ENCODE measurements around the gene PLEKHN1.

PLEKHN1 gene

DNA sequence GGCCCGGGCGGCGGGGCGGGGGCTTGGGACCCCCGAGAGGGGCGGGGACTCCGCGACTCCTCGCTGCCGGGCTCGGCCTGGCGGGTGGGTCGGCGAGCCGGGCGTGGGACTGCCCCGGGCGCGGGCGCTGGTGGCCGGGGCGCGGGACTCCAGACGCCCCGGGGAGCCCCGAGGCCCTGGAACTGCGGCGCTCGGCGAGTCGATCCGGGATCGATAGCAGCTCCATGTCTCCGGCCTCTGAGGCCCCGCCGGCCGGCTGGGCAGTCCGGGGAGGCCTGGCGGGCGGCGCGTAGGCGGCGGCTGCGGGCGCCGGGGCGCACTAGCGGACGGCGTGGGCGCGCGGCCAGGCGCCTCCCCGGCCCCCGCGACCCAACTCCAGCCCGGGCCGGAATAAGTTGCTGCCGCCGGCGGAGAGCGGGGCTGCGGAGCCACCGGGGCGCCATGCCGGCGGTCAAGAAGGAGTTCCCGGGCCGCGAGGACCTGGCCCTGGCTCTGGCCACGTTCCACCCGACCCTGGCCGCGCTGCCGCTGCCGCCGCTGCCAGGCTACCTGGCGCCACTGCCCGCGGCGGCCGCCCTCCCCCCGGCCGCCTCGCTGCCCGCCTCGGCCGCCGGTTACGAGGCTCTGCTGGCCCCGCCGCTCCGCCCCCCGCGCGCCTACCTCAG, 42.2 kb upstream of the PLEKHN1 start:
- Histone ChIP-seq H3K4me3 (ENCODE audit: low read length in 2 of 2) (peak overlapping the region in 1 of 2 donors; percentile 72), H3K27me3 (ENCODE audit: control insufficient read depth in 1 of 2, insufficient read depth in 2 of 2, low read length in 2 of 2) (peaks cover 48 to 49% of the 10 kb centered on the region in 2 donors), H3K36me3 (ENCODE audit: control insufficient read depth in 2 of 2, insufficient read depth in 2 of 2, low read length in 2 of 2) (no peaks in the 10 kb centered on the region), H3K27ac (ENCODE audit: low read length) (no peak overlapping the region), H3K9ac (ENCODE audit: low read length in 2 of 2) (no peak overlapping the region), H3K4me1 (ENCODE audit: control insufficient read depth, insufficient read depth, low read length) (peaks cover 61% of the 10 kb centered on the region), H3K9me3 (ENCODE audit: control insufficient read depth in 2 of 2, low read length in 2 of 2) (no peaks in the 10 kb centered on the region)

DNA sequence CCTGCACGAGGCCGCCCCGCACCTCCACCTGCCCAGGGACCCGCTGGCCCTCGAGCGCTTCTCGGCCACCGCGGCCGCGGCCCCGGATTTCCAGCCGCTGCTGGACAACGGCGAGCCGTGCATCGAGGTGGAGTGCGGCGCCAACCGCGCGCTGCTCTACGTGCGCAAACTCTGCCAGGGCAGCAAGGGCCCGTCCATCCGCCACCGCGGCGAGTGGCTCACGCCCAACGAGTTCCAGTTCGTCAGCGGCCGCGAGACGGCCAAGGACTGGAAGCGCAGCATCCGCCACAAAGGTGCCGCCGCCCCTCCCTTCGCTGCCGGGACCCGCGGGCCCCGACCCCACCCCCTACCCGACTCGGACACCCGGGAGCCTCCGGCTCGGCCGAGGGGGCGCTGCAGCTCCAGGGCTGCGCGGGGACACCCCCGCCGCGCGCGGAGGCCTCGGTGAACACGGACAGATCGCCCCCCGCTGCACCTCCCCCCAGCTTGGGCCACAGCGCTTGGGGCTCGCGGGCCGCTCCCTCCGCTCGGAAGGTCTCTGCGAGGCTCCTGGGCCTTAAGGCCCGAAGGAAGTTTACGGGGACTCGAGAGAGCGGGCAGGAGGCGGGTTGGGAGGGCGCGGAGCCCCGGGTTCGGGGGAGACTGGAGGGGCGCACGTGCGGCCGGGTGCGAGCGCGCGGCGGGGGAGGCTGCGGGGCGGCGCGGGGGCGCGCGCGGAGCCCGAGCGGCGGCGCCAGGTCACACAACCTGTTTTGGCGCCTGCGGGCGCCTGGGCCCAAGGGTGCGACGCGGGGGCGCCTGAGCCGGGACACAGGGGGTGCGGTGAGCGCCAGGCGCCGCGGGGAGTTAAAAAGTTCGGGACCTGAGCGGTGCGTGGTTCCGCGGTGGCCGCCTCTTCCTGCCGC, 41.4 kb upstream of the PLEKHN1 start:
- no peaks in the 10 kb centered on the region for H3K9me3 ChIP-seq (ENCODE audit: control insufficient read depth in 2 of 2, low read length in 2 of 2)
- no peak overlapping the region for H3K9ac ChIP-seq (ENCODE audit: low read length in 2 of 2)
- H3K27me3 ChIP-seq (ENCODE audit: control insufficient read depth in 1 of 2, insufficient read depth in 2 of 2, low read length in 2 of 2) = peaks cover 44 to 48% of the 10 kb centered on the region in 2 donors
- H3K36me3 ChIP-seq (ENCODE audit: control insufficient read depth in 2 of 2, insufficient read depth in 2 of 2, low read length in 2 of 2) = no peaks in the 10 kb centered on the region
- H3K27ac ChIP-seq (ENCODE audit: low read length) = no peak overlapping the region
- peak overlapping the region; percentile 25 to 72 for H3K4me3 ChIP-seq (ENCODE audit: low read length in 2 of 2)
- peaks cover 60% of the 10 kb centered on the region for H3K4me1 ChIP-seq (ENCODE audit: control insufficient read depth, insufficient read depth, low read length)

DNA sequence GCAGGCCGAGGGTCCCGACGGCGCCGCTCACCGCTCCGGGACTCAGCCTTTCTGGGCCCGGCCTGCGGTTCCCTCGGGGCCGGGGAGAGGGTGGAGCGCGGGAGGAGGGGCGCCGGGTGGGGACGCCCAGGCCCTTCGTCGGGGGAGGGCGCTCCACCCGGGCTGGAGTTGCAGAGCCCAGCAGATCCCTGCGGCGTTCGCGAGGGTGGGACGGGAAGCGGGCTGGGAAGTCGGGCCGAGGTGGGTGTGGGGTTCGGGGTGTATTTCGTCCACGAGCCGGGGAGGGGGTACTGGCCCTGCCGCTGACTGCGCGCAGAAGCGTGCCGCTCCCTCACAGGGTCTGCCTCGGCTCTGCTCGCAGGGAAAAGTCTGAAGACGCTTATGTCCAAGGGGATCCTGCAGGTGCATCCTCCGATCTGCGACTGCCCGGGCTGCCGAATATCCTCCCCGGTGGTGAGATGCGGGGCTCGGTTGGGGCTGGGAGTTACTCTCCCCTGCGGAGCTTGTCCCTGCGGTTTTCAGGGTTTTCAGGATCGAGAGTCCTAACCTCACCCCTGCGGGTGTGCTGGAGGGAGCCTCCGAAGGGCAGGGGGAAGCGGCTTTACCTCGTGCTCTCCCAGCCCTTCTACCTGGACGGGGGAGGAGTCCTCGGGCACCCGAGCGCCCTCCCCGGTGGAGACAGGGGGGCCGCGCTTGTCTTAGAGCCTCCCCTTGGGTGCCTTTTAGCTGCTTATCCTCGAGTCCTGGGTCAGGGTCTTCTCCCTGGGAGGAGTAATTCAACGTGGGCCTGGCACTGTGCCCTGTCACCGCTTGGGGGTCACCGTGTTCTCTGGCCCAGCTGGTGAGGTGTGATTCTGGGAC, 40.5 kb upstream of the PLEKHN1 start:
- Histone ChIP-seq H3K4me3 (ENCODE audit: low read length in 2 of 2) (peak overlapping the region in 1 of 2 donors; percentile 72), H3K9me3 (ENCODE audit: control insufficient read depth in 2 of 2, low read length in 2 of 2) (no peaks in the 10 kb centered on the region), H3K9ac (ENCODE audit: low read length in 2 of 2) (no peak overlapping the region), H3K27ac (ENCODE audit: low read length) (no peak overlapping the region), H3K4me1 (ENCODE audit: control insufficient read depth, insufficient read depth, low read length) (peaks cover 51% of the 10 kb centered on the region), H3K27me3 (ENCODE audit: control insufficient read depth in 1 of 2, insufficient read depth in 2 of 2, low read length in 2 of 2) (peaks cover 37 to 43% of the 10 kb centered on the region in 2 donors), H3K36me3 (ENCODE audit: control insufficient read depth in 2 of 2, insufficient read depth in 2 of 2, low read length in 2 of 2) (no peaks in the 10 kb centered on the region)

DNA sequence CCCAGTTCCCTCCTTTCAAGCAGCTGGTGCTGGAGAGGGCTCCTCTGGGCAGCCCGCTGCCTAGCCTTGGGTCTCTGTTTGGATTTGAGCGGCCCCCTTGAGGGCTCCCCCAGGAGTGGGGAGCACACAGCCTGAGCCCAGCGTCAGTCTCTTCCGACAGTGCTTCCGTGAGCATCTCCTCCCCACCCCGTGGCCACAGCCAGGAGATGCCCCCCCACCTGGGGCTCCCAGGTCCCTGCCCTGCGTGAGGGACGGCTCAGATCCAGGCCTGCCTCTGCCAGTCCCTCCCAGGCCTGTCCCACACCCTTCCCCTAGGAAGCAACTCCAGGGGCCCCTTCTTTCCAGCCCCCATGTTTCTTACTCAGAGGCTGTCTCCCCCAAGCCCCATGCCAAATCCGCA, 39.0 kb upstream of the PLEKHN1 start:
- Histone ChIP-seq H3K4me1 (ENCODE audit: control insufficient read depth, insufficient read depth, low read length) (peaks cover 41% of the 10 kb centered on the region), H3K36me3 (ENCODE audit: control insufficient read depth in 2 of 2, insufficient read depth in 2 of 2, low read length in 2 of 2) (no peaks in the 10 kb centered on the region), H3K9me3 (ENCODE audit: control insufficient read depth in 2 of 2, low read length in 2 of 2) (no peaks in the 10 kb centered on the region), H3K27me3 (ENCODE audit: control insufficient read depth in 1 of 2, insufficient read depth in 2 of 2, low read length in 2 of 2) (peaks cover 29 to 48% of the 10 kb centered on the region in 2 donors), H3K27ac (ENCODE audit: low read length) (no peak overlapping the region), H3K4me3 (ENCODE audit: low read length in 2 of 2) (no peak overlapping the region), H3K9ac (ENCODE audit: low read length in 2 of 2) (no peak overlapping the region)

DNA sequence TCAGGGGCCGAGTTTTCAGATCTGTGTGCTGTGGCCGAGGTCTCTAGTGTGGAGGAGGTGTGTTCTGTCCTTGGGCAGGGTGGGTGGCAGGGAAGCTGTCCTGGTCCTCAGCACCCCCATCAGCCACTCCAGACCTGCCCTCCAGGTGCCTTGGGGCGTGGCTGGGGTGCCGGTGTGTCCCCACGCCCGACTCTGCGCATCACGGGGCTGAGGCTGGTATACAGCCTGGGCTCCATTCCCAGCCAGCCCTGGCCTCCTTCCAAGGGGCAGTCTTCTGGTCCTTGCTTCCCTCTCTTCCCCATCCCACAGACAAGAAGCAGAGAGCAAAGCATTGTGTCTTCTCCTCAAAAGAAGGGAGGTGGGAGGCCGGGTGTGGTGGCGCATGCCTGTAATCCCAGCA, 38.5 kb upstream of the PLEKHN1 start:
- H3K9ac ChIP-seq (ENCODE audit: low read length in 2 of 2) = no peak overlapping the region
- peaks cover 36% of the 10 kb centered on the region for H3K4me1 ChIP-seq (ENCODE audit: control insufficient read depth, insufficient read depth, low read length)
- H3K27ac ChIP-seq (ENCODE audit: low read length) = no peak overlapping the region
- no peak overlapping the region for H3K4me3 ChIP-seq (ENCODE audit: low read length in 2 of 2)
- H3K27me3 ChIP-seq (ENCODE audit: control insufficient read depth in 1 of 2, insufficient read depth in 2 of 2, low read length in 2 of 2) = peaks cover 28 to 47% of the 10 kb centered on the region in 2 donors
- H3K36me3 ChIP-seq (ENCODE audit: control insufficient read depth in 2 of 2, insufficient read depth in 2 of 2, low read length in 2 of 2) = no peaks in the 10 kb centered on the region
- no peaks in the 10 kb centered on the region for H3K9me3 ChIP-seq (ENCODE audit: control insufficient read depth in 2 of 2, low read length in 2 of 2)

DNA sequence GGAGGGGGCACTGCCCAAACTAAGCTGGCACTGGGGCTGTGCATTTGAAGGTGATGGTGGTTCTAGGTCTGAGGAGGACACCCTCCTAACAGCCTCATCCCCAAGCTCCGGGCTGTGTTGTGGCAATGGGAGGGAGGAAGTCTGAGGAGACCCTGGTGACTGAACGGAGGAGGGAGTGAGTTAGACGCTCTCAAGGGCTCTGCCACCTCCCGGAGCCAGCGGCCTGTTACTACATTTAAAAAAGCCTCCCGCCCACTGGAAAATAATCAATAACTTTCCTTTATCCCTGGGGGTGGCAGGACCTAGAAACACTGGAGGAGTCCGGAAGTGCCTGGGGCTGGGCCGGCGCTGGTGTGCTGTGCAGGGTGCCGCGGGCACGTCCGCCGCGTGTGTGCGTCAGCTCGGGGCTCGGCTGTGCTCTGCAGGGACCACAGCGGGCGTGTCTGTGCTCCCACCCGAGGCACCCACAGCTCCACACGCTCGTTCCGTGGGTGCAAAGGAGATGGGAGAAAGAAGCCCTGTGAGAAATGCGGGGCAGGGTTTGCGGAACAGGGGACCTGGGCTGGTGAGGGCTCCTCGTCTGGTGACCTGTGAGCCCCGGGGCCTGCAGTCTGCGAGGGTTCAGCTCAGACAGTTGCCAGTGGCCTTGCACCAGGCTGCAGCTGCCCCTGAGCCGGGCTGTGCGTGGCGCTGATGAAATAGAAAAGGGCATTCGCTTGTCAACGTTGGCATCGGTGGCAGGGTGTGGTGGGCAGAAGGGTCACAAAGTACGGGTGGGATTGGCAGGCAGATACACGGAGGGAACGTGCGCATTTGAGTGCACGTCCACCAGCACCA, 37.2 kb upstream of the PLEKHN1 start:
- Histone ChIP-seq H3K4me1 (ENCODE audit: control insufficient read depth, insufficient read depth, low read length) (peaks cover 27% of the 10 kb centered on the region), H3K27me3 (ENCODE audit: control insufficient read depth in 1 of 2, insufficient read depth in 2 of 2, low read length in 2 of 2) (peaks cover 24 to 47% of the 10 kb centered on the region in 2 donors), H3K27ac (ENCODE audit: low read length) (no peak overlapping the region), H3K36me3 (ENCODE audit: control insufficient read depth in 2 of 2, insufficient read depth in 2 of 2, low read length in 2 of 2) (no peaks in the 10 kb centered on the region), H3K4me3 (ENCODE audit: low read length in 2 of 2) (no peak overlapping the region), H3K9ac (ENCODE audit: low read length in 2 of 2) (no peak overlapping the region), H3K9me3 (ENCODE audit: control insufficient read depth in 2 of 2, low read length in 2 of 2) (no peaks in the 10 kb centered on the region)

DNA sequence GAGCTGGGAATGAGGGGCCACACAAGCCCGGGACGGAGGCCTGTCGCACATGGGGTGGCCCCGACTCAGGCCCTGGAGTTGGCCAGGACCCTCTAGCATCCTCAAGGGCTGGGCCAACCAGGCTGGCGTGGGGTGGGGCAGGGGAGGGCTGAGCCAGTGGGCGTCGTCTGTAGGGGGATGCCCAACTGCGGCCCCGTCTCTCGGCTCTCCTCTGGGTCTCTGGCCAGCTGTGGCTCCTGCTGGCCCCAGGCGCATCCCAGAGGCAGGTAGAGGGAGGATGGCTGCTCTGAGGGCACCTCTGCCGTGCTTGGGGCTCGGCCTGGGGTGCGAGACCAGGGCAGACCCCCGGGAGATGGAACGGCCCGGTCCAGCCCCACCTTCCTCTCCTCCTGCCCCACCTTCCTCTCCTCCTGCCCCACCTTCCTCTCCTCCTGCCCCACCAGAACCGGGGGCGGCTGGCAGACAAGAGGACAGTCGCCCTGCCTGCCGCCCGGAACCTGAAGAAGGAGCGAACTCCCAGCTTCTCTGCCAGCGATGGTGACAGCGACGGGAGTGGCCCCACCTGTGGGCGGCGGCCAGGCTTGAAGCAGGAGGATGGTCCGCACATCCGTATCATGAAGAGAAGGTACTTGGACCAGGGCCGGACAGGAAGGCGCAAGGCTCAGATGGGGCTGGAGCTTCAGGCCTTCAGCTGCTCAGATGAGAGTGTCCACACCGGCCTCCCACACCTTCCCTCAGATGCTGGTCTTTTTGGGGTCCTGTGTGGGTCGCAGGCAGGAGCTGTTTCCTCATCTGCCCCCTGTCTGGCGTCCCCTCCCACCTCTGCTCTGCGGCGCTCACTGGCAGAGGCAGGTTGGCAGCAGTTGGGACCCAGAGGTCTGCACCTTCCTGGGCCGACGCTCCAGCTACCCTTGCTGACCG, 36.3 kb upstream of the PLEKHN1 start:
- H3K27me3 ChIP-seq (ENCODE audit: control insufficient read depth in 1 of 2, insufficient read depth in 2 of 2, low read length in 2 of 2) = peaks cover 24 to 43% of the 10 kb centered on the region in 2 donors

DNA sequence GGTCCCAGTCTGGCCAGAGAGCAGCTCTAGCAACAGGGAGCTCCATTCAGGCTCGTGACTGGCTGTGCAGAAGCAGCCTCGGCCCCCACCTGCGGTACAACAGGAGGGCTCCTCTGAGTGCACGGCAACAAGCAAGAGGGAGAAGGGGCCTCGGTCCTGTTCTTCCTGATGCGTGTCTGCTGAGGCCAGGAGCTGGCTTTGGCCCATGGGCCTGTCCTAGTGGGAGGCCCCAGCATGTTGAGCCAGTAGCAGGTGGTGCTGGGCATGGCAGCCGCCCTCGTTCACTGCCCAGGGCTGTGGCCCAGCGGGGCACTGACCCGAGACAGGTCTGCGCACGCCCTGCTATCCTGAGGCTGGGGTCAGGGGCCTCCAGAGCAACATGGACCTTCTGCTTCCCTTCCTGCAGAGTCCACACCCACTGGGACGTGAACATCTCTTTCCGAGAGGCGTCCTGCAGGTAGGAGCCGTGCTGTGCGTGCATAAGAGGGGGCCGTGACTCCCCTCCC, 35.6 kb upstream of the PLEKHN1 start:
- Histone ChIP-seq H3K4me3 (ENCODE audit: low read length in 2 of 2) (no peak overlapping the region), H3K9me3 (ENCODE audit: control insufficient read depth in 2 of 2, low read length in 2 of 2) (no peaks in the 10 kb centered on the region), H3K27me3 (ENCODE audit: control insufficient read depth in 1 of 2, insufficient read depth in 2 of 2, low read length in 2 of 2) (peaks cover 30 to 44% of the 10 kb centered on the region in 2 donors), H3K36me3 (ENCODE audit: control insufficient read depth in 2 of 2, insufficient read depth in 2 of 2, low read length in 2 of 2) (no peaks in the 10 kb centered on the region), H3K27ac (ENCODE audit: low read length) (no peak overlapping the region), H3K9ac (ENCODE audit: low read length in 2 of 2) (no peak overlapping the region), H3K4me1 (ENCODE audit: control insufficient read depth, insufficient read depth, low read length) (peaks cover 18% of the 10 kb centered on the region)

More for the DNA sequence above, 36.3 kb upstream of the PLEKHN1 start:
- Histone ChIP-seq H3K4me3 (ENCODE audit: low read length in 2 of 2) (no peak overlapping the region), H3K36me3 (ENCODE audit: control insufficient read depth in 2 of 2, insufficient read depth in 2 of 2, low read length in 2 of 2) (no peaks in the 10 kb centered on the region), H3K27ac (ENCODE audit: low read length) (no peak overlapping the region), H3K9ac (ENCODE audit: low read length in 2 of 2) (no peak overlapping the region), H3K9me3 (ENCODE audit: control insufficient read depth in 2 of 2, low read length in 2 of 2) (no peaks in the 10 kb centered on the region), H3K4me1 (ENCODE audit: control insufficient read depth, insufficient read depth, low read length) (peaks cover 17% of the 10 kb centered on the region)
